Measurements from ENCODE around the gene FXYD6. TPM values are rescaled to one million over a fixed set of nuclear protein-coding genes. Genes with fewer than 3 reads are reported as not detected.

The FXYD6 gene
- total RNA-seq, 1 donor from 2014 or later = 57.1 TPM

GRCh38 chr11:117900720-117901440 is 24.4 kb upstream of the FXYD6 start:
- TF ChIP-seq, protein P1, sequence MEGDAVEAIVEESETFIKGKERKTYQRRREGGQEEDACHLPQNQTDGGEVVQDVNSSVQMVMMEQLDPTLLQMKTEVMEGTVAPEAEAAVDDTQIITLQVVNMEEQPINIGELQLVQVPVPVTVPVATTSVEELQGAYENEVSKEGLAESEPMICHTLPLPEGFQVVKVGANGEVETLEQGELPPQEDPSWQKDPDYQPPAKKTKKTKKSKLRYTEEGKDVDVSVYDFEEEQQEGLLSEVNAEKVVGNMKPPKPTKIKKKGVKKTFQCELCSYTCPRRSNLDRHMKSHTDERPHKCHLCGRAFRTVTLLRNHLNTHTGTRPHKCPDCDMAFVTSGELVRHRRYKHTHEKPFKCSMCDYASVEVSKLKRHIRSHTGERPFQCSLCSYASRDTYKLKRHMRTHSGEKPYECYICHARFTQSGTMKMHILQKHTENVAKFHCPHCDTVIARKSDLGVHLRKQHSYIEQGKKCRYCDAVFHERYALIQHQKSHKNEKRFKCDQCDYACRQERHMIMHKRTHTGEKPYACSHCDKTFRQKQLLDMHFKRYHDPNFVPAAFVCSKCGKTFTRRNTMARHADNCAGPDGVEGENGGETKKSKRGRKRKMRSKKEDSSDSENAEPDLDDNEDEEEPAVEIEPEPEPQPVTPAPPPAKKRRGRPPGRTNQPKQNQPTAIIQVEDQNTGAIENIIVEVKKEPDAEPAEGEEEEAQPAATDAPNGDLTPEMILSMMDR (IDR thresholded peaks at IDR 0.05; ENCODE audit: partially characterized antibody, unreplicated experiment) = no peak
- Mint-ChIP-seq H3K4me3 (ENCODE audit: unreplicated experiment) (no peak overlapping the region), H3K27ac (ENCODE audit: unreplicated experiment) (no peak overlapping the region), H3K36me3 (ENCODE audit: unreplicated experiment) (no peaks in the 10 kb centered on the region), H3K9me3 (ENCODE audit: unreplicated experiment) (peaks cover 5% of the 10 kb centered on the region), H3K4me1 (ENCODE audit: low read depth, unreplicated experiment) (peaks cover 3% of the 10 kb centered on the region), H3K27me3 (ENCODE audit: unreplicated experiment) (peaks cover 7% of the 10 kb centered on the region)
- no peak for DNase-seq

DNA sequence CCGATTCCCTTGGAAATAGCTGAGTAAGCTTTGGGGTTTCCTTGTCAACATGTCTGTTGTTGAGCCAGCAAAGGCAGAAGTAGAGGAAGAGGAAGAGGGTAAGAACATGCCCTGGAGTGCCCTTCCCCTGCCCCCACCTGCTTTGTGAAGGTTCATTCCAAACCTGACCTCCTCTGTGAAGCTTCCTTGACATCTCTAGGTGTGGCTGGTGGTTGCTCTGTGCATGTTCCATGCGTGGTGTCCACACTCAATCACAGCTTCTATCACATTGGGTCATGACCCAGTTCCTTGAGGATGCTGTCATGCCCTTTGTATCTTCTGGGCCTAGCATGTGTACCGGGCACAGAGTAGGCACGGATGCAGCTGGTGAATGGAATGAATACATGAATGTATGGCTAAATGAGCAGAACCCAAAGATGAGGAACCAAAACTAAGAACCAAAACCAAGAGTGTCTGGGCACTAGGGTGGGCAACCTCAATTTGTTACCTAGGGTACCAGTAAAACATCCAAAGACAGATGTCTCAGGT is 23.7 kb upstream of the FXYD6 start:
- DNase-seq = no peak
- Mint-ChIP-seq H3K27ac (ENCODE audit: unreplicated experiment) (no peak overlapping the region), H3K4me3 (ENCODE audit: unreplicated experiment) (no peak overlapping the region), H3K4me1 (ENCODE audit: low read depth, unreplicated experiment) (peaks cover 3% of the 10 kb centered on the region), H3K36me3 (ENCODE audit: unreplicated experiment) (no peaks in the 10 kb centered on the region), H3K9me3 (ENCODE audit: unreplicated experiment) (peaks cover 5% of the 10 kb centered on the region), H3K27me3 (ENCODE audit: unreplicated experiment) (peaks cover 7% of the 10 kb centered on the region)
- TF ChIP-seq, protein P1 (IDR thresholded peaks at IDR 0.05; ENCODE audit: partially characterized antibody, unreplicated experiment) = no peak

GRCh38 chr11:117898059-117898458 is 21.6 kb upstream of the FXYD6 start:
- peaks cover 3% of the 10 kb centered on the region for H3K4me1 Mint-ChIP-seq (ENCODE audit: low read depth, unreplicated experiment)
- no peak overlapping the region for H3K27ac Mint-ChIP-seq (ENCODE audit: unreplicated experiment)
- TF ChIP-seq, protein P1 (IDR thresholded peaks at IDR 0.05; ENCODE audit: partially characterized antibody, unreplicated experiment) = no peak
- no peak for DNase-seq
- H3K4me3 Mint-ChIP-seq (ENCODE audit: unreplicated experiment) = no peak overlapping the region
- H3K27me3 Mint-ChIP-seq (ENCODE audit: unreplicated experiment) = peaks cover 7% of the 10 kb centered on the region
- H3K36me3 Mint-ChIP-seq (ENCODE audit: unreplicated experiment) = no peaks in the 10 kb centered on the region
- peaks cover 6% of the 10 kb centered on the region for H3K9me3 Mint-ChIP-seq (ENCODE audit: unreplicated experiment)

DNA sequence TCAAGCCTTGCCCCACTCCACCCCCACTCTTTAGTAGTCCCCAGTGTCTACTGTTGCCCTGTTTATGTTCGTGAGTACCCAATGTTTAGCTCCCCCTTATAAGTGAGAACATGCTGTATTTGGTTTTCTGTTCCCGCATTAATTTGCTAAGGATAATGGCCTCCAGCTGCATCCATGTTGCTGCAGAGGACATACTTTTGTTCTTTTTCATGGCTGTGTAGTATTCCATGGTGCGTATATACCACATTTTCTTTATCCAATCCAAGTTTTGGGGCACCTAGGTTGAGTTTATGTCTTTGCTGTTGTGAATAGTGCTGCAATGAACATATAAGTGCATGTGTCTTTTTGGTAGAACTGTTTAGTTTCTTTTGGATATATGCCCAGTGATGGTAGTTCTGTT is 16.2 kb upstream of the FXYD6 start:
- no peak for DNase-seq
- no peak overlapping the region for H3K27ac Mint-ChIP-seq (ENCODE audit: unreplicated experiment)
- H3K4me1 Mint-ChIP-seq (ENCODE audit: low read depth, unreplicated experiment) = peaks cover 7% of the 10 kb centered on the region
- H3K4me3 Mint-ChIP-seq (ENCODE audit: unreplicated experiment) = no peak overlapping the region
- H3K27me3 Mint-ChIP-seq (ENCODE audit: unreplicated experiment) = peaks cover 2% of the 10 kb centered on the region
- peaks cover 6% of the 10 kb centered on the region for H3K9me3 Mint-ChIP-seq (ENCODE audit: unreplicated experiment)
- TF ChIP-seq, protein P1 (IDR thresholded peaks at IDR 0.05; ENCODE audit: partially characterized antibody, unreplicated experiment) = no peak
- H3K36me3 Mint-ChIP-seq (ENCODE audit: unreplicated experiment) = no peaks in the 10 kb centered on the region

DNA sequence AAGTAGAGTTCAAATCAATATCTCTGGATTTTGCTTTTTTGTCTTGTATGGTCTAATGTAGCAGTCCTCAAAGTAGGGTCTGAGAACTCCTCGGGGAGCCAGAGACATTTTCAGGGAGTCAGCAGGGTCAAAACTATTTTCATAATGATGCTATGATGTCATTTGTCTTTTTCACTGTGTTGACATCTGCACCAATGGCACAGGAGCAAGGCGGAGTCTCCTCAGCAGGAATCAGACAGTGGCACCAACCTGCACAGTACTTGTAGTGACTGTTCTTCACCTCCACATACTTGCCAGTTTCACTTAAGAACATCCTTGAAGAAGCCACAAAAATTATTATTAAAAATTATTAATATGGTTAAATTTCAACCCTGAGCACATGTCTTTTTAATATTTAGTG is 14.9 kb upstream of the FXYD6 start:
- Mint-ChIP-seq H3K36me3 (ENCODE audit: unreplicated experiment) (no peaks in the 10 kb centered on the region), H3K9me3 (ENCODE audit: unreplicated experiment) (peaks cover 5% of the 10 kb centered on the region), H3K4me3 (ENCODE audit: unreplicated experiment) (no peak overlapping the region), H3K4me1 (ENCODE audit: low read depth, unreplicated experiment) (peaks cover 9% of the 10 kb centered on the region), H3K27me3 (ENCODE audit: unreplicated experiment) (no peaks in the 10 kb centered on the region), H3K27ac (ENCODE audit: unreplicated experiment) (no peak overlapping the region)
- TF ChIP-seq, protein P1 (IDR thresholded peaks at IDR 0.05; ENCODE audit: partially characterized antibody, unreplicated experiment) = no peak
- DNase-seq = no peak

All from glutamatergic neuron (in vitro differentiated cells).